ENCODE data around the gene STK31. TPM values are rescaled to one million over a fixed set of nuclear protein-coding genes. Genes with fewer than 3 reads are reported as not detected.

Gene STK31
- total and polyA plus RNA-seq, 8 donors, result 0.28 to 1.2 (median 0.71) TPM

DNA sequence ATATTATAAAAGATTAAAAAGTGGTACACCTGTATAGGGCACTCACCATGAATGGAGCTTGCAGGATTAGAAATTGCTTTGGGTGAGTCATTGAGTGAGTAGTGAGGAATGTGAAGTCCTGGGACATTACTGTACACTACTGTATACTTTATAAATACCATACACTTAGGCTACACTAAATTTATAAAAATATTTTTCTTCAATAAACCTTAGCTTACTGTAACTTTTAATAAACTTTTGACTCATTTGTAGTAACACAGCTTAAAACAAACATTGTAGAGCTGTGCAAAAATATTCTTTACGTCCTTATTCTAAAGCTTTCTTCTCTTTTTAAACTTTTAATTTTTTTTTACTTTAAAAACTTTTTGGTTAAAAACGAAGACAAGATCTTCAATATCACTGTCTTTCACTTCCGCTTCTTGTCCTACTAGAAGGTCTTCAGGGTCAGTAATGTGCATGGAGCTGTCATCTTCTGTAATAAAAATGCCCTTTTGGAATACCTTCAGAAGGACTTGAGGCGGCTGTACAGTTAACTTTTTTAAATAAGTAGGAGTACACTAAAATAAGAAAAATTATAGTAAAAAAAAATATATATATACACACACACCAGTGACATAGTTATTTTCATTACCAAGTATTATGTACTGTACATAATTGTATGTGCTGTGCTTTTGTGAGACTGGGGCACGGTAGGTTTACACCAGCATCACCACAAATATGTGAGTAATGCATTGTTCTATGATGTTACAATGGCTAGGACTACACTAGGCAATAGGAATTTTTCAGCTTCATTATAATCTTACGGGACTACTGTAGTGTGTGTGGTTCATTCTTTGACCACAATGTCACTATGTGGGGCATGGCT is 3.5 kb downstream of the STK31 start:
- no peaks in the 10 kb centered on the region for H3K9me3 ChIP-seq
- no peak for FAIRE-seq
- peaks cover 0 to 6% (median 2%) of the 10 kb centered on the region in 3 donors for H3K4me1 ChIP-seq
- H3K4me3 ChIP-seq, result no peak overlapping the region
- H3K27ac ChIP-seq, result no peak overlapping the region
- ATAC-seq, result no peak
- no peaks in the 10 kb centered on the region for H3K36me3 ChIP-seq
- 73 to 81% methylated on average over 6 of the region's 6 CpGs for WGBS, 2 donors
- H3K27me3 ChIP-seq, result no peaks in the 10 kb centered on the region
- intact Hi-C loops (cut with DNase I), result loop anchor here in 2 of 3 donors (5.0 to 10.0 kb wide), 3 partner anchors 59 to 149 kb away; no protein-coding TSS in a partner anchor
- TF ChIP-seq, protein P1, sequence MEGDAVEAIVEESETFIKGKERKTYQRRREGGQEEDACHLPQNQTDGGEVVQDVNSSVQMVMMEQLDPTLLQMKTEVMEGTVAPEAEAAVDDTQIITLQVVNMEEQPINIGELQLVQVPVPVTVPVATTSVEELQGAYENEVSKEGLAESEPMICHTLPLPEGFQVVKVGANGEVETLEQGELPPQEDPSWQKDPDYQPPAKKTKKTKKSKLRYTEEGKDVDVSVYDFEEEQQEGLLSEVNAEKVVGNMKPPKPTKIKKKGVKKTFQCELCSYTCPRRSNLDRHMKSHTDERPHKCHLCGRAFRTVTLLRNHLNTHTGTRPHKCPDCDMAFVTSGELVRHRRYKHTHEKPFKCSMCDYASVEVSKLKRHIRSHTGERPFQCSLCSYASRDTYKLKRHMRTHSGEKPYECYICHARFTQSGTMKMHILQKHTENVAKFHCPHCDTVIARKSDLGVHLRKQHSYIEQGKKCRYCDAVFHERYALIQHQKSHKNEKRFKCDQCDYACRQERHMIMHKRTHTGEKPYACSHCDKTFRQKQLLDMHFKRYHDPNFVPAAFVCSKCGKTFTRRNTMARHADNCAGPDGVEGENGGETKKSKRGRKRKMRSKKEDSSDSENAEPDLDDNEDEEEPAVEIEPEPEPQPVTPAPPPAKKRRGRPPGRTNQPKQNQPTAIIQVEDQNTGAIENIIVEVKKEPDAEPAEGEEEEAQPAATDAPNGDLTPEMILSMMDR (IDR thresholded peaks at IDR 0.05), result no peak
- DNase-seq, result no peak

DNA sequence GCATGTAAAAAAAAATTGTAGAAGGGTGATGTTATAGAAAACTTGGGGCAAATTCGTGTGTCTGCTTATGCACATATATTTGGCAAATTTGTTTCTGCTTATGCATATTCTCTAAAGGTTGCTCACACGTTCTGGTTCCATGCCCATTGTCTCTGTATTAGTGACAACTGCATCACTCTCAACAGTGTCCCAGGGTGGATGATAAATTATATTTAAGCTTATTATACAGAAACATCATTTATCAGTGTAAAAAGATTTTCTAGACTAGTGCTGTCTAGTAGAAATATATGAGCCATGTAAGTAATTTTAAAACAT is 4.1 kb downstream of the STK31 start:
- intact Hi-C loops (cut with DNase I), result loop anchor here in 2 of 3 donors (5.0 to 10.0 kb wide), 3 partner anchors 59 to 149 kb away; no protein-coding TSS in a partner anchor
- no peak for DNase-seq
- peaks cover 0 to 3% (median 2%) of the 10 kb centered on the region in 3 donors for H3K4me1 ChIP-seq
- H3K27ac ChIP-seq, result no peak overlapping the region
- H3K36me3 ChIP-seq, result no peaks in the 10 kb centered on the region
- H3K27me3 ChIP-seq, result no peaks in the 10 kb centered on the region
- no peak for ATAC-seq
- H3K4me3 ChIP-seq, result no peak overlapping the region
- 60 to 65% methylated on average over 2 of the region's 2 CpGs for WGBS, 2 donors
- FAIRE-seq, result no peak
- no peaks in the 10 kb centered on the region for H3K9me3 ChIP-seq
- TF ChIP-seq, protein P1 (IDR thresholded peaks at IDR 0.05), result no peak

DNA sequence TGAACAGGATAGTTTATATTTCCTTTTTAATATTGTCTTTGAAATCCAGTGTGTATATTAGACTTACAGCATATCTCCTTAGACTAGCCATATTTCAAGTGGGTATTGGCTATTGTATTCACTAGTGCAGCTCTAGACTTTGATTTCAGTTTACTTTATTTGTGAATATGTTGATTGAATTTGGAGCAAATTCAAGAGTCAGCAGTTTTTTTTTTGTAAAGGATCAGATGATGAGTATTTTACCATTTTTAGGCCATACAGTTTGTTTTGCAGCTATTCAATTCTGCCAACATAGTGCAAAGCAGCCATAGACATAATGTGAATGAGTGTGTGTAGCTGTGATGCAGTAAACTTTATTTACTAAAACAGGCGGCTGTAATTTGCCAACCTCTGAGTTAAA is 4.6 kb downstream of the STK31 start:
- 75 to 88% methylated on average over 1 of the region's 1 CpG for WGBS, 2 donors
- no peak for DNase-seq
- no peak overlapping the region for H3K27ac ChIP-seq
- intact Hi-C loops (cut with DNase I), result loop anchor here in 2 of 3 donors (5.0 to 10.0 kb wide), 3 partner anchors 60 to 150 kb away; no protein-coding TSS in a partner anchor
- no peaks in the 10 kb centered on the region for H3K36me3 ChIP-seq
- ATAC-seq, result no peak
- H3K27me3 ChIP-seq, result no peaks in the 10 kb centered on the region
- H3K9me3 ChIP-seq, result no peaks in the 10 kb centered on the region
- H3K4me3 ChIP-seq, result no peak overlapping the region
- TF ChIP-seq, protein P1 (IDR thresholded peaks at IDR 0.05), result no peak
- FAIRE-seq, result no peak
- peaks cover 0 to 2% (median 0%) of the 10 kb centered on the region in 3 donors for H3K4me1 ChIP-seq

DNA sequence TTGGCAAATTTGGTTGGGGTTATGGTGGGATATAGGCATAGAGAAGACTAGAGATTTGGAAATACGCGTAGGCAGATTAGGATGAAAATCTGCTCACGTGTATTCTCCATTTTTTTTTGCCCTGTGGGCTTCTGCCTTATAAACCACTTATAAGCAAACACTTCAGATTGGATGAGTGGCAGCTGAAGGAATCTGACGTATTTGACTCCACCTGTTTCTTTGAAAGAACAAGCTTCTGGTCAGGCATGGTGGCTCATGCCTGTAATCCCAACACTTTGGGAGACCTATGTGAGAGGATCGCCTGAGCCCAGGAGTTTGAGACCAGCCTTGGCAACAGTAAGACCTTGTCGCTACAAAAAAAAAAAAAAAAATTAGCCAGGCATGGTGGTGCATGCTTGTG is 5.1 kb downstream of the STK31 start:
- Histone ChIP-seq H3K36me3 (no peaks in the 10 kb centered on the region), H3K4me1 (no peaks in the 10 kb centered on the region), H3K27ac (no peak overlapping the region), H3K4me3 (no peak overlapping the region), H3K27me3 (no peaks in the 10 kb centered on the region), H3K9me3 (no peaks in the 10 kb centered on the region)
- TF ChIP-seq, protein P1 (IDR thresholded peaks at IDR 0.05), result no peak
- FAIRE-seq (no peak), ATAC-seq (no peak), DNase-seq (no peak)
- intact Hi-C loops (cut with DNase I), result loop anchor here in 2 of 3 donors (10.0 kb wide), 2 partner anchors 60 to 150 kb away; no protein-coding TSS in a partner anchor
- WGBS, 2 donors, result 61 to 72% methylated on average over 6 of the region's 6 CpGs

DNA sequence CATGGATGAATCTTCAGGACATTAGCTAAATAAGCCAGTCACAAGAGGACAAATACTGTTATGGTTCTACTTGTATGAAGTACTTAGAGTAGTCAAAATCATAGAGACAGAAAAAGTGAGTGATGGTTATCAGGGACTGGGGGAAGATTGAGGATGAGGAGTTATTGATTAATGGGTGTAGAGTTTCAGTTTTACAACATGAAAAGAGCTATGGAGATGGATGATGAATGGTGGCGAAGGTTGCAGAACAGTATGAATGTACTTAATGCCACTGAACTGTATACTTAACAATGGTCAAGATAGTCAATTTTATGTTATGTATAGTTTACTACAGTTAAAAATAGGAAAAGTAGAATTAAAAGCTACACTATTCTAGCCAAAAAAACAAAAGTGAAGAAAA is 7.8 kb downstream of the STK31 start:
- H3K4me1 ChIP-seq, result no peaks in the 10 kb centered on the region
- intact Hi-C loops (cut with DNase I), result loop anchor here in 2 of 3 donors (10.0 kb wide), 2 partner anchors 63 to 153 kb away; no protein-coding TSS in a partner anchor
- H3K27me3 ChIP-seq, result no peaks in the 10 kb centered on the region
- FAIRE-seq (no peak), DNase-seq (no peak), ATAC-seq (no peak)
- no peak overlapping the region for H3K4me3 ChIP-seq
- no peak overlapping the region for H3K27ac ChIP-seq
- TF ChIP-seq, protein P1 (IDR thresholded peaks at IDR 0.05), result no peak
- 97 to 99% methylated on average over 1 of the region's 1 CpG for WGBS, 2 donors
- no peaks in the 10 kb centered on the region for H3K36me3 ChIP-seq
- H3K9me3 ChIP-seq, result no peaks in the 10 kb centered on the region
